K562 treated with DMSO at 1 percent for 48 hours (cell line): ENCODE measurements around the gene ODAD3. TPM values are rescaled to one million over a fixed set of nuclear protein-coding genes. Genes with fewer than 3 reads are reported as not detected.

Experiments
- total RNA-seq: library from RNA; unstranded; fragments of 300-600 nt; gene quantifications from 2 replicates; pipeline ENCODE4 v1.2.3, GENCODE V29; 2022; ENCODE audit warnings: low replicate concordance; ENCODE audit errors: extremely low read depth

ODAD3 gene
- not detected in 2 replicates for total RNA-seq

DNA sequence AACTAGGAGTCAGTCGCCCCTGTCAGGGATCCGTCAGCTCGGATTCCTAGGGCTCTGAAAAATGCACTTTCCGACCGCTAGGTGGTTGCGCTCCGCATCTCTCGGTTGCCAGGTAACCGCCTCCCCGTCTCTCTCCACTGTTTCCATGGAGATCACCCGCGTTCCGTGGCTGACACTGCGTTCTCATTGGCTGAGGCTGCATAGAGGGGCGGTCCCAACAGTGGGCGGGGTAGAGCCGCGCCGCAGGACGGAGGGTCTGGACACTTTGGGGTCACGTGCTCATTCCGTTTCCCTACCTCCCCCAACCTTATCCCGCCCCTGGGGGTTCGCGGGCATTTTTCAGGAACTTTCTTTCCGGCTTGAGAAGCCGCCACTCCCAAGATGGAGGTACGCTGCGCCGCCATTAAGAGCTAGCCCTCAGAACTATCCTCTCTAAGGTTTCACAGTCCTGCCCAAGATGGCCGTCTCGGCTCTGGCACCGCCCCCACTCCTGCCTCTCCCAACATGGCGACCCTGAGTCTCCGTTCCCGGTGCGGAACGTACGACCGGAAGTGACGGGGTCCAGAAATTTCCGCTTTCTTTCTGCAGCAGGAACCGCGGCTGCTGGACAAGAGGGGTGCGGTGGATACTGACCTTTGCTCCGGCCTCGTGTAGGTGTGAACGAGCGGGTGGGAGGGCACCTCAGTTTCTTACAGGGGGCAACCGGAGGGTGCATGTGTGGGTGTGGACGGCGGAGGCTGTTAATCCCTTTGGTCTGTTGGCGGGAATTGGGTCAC lies at the start of gene ODAD3, which contains the start of gene PRKCSH:
TSS of gene ODAD3 (minus strand) at position 65 of the 776 bp plus-strand sequence. CDS start 105 bp downstream, outside the sequence.
TSS of gene PRKCSH (plus strand) at position 579 of the 776 bp plus-strand sequence. CDS start 483 bp downstream, outside the sequence.

DNA sequence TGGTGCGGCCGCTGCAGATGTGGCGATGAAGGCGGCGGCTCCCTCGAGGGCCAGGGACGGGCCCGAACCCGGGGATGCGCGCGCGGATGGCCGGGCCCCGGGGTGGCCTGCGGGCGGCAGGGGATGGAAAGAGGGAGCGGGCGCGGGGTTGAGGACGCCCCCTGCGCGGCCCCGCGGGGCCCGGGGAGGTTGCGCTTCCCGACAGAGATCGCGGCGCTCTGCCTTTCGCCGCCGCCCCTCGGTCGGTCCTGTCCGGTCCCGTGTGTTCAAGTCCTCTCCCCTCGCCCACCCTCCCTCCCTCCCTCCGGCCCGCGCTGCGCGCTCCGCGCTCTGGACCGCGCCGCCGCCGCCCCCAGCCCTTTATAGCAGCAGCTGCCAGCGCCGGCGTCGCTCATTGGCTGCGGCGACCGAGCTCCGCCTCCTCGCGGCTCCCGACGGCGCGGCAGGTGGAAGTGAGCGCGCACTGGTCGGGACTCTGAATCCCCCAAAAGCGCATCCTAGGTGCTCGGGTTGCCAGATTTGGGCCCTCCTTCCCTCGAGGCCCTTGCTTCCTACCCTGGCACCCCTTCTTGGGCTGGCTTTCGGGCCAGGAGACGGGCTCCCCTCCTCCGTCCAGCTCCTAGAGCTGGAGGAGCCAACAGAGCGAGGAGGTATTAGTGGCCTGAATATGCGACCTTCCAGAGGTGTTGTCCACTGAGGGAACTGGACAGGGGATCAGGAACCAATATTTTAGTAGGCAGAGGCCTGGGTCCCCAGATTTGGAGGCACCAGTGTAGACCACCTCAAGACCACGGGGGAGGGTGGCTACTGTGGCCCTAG lies 46.0 kb upstream of the ODAD3 start, which contains the start of gene ELAVL3:
TSS of gene ELAVL3 (minus strand) at position 332 of the 819 bp plus-strand sequence. CDS start 438 bp downstream, outside the sequence.

DNA sequence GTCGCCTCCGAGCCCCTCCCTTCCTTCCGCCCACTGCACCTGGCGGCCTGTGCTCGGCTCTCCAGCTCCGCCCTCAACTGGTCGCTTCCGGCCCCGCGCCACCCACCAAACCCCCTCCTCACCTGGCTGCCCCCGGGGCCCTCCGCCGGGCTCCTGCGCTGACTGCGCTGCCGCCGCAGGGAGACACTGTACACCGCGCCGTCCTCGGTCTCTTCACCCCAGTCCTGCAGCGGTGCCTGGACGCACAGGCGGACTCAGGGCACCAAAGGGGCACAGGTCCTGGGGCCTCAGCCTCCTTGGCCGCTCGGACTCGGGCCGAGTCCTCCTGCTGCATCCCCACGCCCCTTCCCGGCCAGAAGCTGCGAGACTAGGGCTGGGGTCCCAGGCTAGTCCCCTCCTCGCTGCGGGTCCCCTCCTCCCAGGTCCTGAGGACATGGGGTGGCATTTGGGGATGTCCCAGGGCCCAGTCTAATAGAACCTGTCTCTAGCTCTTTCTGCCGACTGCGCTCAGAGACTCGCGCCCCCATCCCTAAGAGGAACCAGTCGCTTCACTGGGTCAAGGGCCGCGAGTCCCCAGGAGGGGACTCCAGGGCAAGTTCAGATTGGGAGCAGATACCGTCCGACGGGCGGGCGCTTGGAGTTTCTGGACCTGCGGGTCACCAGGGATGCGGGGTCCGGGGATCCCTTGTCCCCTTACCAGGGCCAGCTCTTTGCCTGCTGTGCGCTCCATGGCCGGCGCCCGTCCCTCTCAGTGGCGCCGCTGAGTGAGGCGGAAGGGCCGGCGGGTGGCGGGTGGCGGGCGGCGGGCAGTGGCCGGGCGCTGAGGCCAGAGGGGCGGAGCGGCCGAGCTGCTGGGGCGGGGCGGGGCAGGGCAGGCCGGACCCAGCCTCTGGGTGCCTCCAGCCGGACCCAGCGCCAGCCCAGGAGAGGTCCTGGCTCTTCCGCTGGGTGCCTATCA lies 16.1 kb downstream of the ODAD3 start, which contains the start of gene RGL3:
TSS of gene RGL3 (minus strand) at position 766 of the 958 bp plus-strand sequence. CDS start at position 730, 36 bp downstream.

DNA sequence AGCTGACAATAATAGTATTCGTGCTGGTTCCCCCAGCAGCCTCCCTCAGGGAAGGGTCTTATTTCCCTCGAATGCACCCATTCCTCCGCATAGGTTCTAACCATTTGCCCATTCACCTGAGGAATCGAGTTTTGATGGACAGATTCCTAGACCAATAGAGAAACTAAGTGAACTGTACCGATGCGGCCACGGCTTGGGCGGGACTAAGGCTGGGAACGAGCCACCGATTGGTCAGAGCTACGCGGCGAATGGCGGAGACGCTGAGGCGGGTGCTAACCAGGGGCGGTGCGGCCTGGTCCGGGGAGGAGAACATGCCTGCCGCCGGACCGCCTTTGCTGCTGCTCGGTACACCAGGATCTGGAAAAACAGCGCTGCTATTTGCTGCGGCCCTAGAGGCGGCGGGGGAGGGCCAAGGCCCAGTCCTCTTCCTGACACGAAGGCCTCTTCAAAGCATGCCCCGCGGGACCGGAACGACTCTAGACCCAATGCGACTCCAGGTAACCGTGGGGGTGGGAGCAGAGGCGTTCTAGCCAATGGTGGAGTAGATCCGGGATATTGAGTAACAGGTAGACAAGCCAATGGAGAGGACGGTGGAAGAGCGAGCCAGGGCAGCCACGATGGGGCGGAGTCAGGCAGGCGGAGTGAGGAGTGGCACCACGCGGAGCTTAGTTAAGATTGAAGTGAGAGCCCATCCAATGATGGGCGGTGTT lies 60.3 kb downstream of the ODAD3 start, which contains the start of gene SWSAP1:
TSS of gene SWSAP1 (plus strand) at position 234 of the 710 bp plus-strand sequence. CDS start at position 249, 15 bp downstream.

Other genes starting within 250 kb of the ODAD3 start
- 1,164 TPM in 1 of 2 replicates, not detected in the other for gene KANK2, start 237.6 kb downstream of the ODAD3 start, total RNA-seq
- not detected in 2 replicates for gene ANGPTL8, start 195.5 kb downstream of the ODAD3 start, total RNA-seq
- not detected in 2 replicates for gene DOCK6, start 172.6 kb downstream of the ODAD3 start, total RNA-seq
- gene TSPAN16, start 139.0 kb downstream of the ODAD3 start, total RNA-seq, result not detected in 2 replicates
- gene RAB3D, start 95.5 kb downstream of the ODAD3 start, total RNA-seq, result not detected in 2 replicates
- not detected in 2 replicates for gene TMEM205, start 88.9 kb downstream of the ODAD3 start, total RNA-seq
- not detected in 2 replicates for gene CCDC159, start 88.6 kb downstream of the ODAD3 start, total RNA-seq
- not detected in 2 replicates for gene PLPPR2, start 79.7 kb downstream of the ODAD3 start, total RNA-seq
- not detected in 2 replicates for gene SWSAP1, start 60.5 kb downstream of the ODAD3 start, total RNA-seq
- gene EPOR, start 50.8 kb downstream of the ODAD3 start, total RNA-seq, result not detected in 2 replicates
- gene RGL3, start 15.8 kb downstream of the ODAD3 start, total RNA-seq, result not detected in 2 replicates
- gene PRKCSH, start 514 bp upstream of the ODAD3 start, total RNA-seq, result 230 TPM in 1 of 2 replicates, not detected in the other
- gene ELAVL3, start 45.9 kb upstream of the ODAD3 start, total RNA-seq, result not detected in 2 replicates
- gene ZNF653, start 70.7 kb upstream of the ODAD3 start, total RNA-seq, result not detected in 2 replicates
- gene ECSIT, start 94.0 kb upstream of the ODAD3 start, total RNA-seq, result not detected in 2 replicates
- gene CNN1, start 103.7 kb upstream of the ODAD3 start, total RNA-seq, result not detected in 2 replicates
- gene ELOF1, start 124.1 kb upstream of the ODAD3 start, total RNA-seq, result not detected in 2 replicates
- gene ACP5, start 142.5 kb upstream of the ODAD3 start, total RNA-seq, result not detected in 2 replicates
- gene ZNF627, start 162.4 kb upstream of the ODAD3 start, total RNA-seq, result not detected in 2 replicates